CD4-positive, alpha-beta T cell treated with Interleukin-15 for 4 hours (primary cell): ENCODE data around the gene SPNS1.

Experiments
- DNase-seq: peaks from one replicate; pipeline ENCODE4 v3.0.0-alpha.2; 2020; ENCODE audit warnings: low spot score

Gene SPNS1

GRCh38 chr16:29028457-29029167 lies 54.0 kb downstream of the SPNS1 start:
- no peak for DNase-seq

DNA sequence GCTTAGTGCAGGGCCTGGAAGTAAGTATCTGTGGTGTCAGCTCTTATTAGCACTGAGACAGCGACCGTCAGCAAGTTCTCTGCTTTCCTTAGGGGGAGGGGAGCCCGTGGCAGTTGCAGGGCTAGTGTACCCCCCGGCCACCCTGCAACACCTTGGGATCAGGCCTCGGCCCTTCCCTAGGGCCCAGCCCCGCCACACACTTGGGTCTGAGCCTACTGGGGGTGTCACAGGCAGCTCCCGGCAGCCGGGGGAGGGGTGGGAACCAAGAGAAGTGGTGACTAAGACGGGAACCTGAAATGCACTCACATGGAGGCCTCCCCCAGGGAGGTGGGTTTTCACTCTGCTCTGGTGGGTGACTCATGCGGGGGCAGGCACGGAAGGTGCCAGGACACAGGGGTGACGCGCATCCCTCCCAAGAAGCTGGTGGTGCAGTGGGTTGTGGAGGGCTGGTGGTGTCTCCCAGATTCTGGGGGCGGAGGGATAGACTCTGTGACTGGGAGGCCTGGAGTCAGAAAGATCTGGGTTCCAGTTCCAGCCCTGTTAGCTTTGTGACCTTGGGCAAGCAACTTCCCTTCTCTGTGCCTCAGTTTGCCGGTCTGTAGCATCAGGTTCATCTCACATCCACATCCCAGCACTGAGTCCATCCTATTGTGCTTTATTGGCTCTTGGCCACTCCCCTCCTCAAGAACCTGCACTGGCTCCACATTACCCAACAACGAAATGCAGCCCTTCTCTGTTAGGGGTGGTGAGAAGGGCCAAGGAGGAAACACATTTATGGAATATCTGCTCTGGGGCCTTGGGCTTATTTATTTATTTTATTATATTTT lies 54.8 kb downstream of the SPNS1 start:
- peak; percentile 81 for DNase-seq

DNA sequence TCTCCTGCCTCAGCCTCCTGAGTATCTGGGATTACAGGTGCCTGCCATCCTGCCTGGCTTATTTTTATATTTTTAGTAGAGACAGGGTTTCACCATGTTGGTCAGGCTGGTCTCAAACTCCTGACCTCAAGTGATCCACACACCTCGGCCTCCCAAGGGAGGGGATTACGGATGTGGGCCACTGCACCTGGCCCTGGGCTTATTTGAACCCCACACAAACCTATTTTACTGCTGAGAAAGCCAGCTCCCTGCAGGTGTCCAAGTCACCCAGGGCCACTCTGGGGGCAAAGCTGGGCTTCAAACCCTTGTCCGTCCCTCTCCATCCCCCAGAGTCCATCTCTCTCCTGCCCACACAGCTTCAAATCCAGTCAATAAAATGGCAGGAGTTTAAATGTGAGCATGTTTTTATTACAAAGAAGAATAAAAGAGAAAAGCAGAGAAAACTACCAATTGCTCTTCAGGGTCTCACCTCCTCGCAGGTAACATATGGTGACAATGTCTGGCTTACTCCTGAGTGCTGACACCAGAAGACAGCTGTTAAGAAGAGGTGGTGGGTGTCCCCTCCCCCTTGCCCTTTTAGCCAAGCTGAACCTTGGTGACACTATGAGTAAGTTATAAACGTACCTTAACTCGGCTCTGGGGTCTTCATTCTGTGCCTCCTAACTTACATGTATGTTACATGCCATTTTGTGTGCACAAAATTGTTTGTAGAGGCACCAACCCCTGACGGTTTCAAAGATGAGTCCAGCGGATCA lies 55.7 kb downstream of the SPNS1 start:
- no peak for DNase-seq
